ENCODE data around the gene POFUT2. TPM values are rescaled to one million over a fixed set of nuclear protein-coding genes. Genes with fewer than 3 reads are reported as not detected.
A peak's percentile ranks its signal among the peaks of the same experiment; 100 is the strongest.

The POFUT2 gene
- total RNA-seq, 2 experiments from 2014 or later = 56.6 to 57.2 TPM

DNA sequence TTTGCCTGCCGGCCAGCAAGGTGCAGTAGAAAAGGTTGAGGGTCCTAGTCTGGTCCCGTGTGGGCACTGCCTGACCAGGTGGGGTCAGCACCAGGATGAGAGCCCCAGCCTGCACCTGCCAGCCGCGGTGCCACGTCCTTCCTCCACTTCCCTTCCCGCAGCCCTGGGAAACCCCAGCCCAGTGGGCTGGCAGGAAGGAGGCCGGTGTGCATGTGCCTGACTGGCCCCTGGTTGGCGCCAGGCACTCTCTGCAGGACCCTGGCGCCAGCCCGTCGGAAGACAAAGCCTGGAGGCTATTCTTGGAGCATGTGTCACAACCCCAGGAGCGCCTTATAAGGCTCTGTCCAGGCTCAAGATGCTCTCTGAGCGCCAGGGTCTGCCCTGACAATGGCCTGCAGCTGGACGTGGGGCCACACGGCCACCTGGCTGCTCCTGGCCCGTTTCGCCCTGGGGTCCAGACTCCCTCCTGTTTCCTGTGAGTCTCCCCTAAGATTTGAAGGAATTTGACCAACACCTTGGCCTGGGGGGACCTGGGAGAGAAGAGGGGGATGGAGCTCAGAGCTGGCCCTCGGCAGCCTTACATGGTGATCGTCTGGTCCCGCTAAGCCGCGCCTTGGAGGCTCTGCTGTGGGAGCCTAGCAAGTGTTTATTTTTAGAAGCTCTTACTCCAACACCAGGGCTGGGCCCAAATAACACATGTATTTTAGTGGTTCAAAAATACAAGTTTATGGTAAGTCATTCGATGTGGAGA is 31.9 kb upstream of the POFUT2 start:
- CTCF ChIA-PET = no interaction called here
- no peak for ATAC-seq (ENCODE audit: poor library complexity)
- H3K27me3 Mint-ChIP-seq = no peaks in the 10 kb centered on the region
- Histone ChIP-seq H3K4me3 (ENCODE audit: low read length) (no peak overlapping the region), H3K27ac (ENCODE audit: low read depth in 1 of 2, low read length in 2 of 2) (no peak overlapping the region), H3K4me1 (ENCODE audit: insufficient read depth, low read length) (peaks cover 45% of the 10 kb centered on the region), H3K36me3 (ENCODE audit: insufficient read depth, low read length) (no peaks in the 10 kb centered on the region), H3K9me3 (ENCODE audit: control insufficient read depth in 1 of 2, insufficient read depth in 1 of 2, low read length in 2 of 2) (peaks cover 0 to 6% of the 10 kb centered on the region in 2 experiments), H3K27me3 (ENCODE audit: control insufficient read depth in 1 of 2, insufficient read depth in 2 of 2, low read length in 2 of 2) (no peaks in the 10 kb centered on the region)
- H3K36me3 Mint-ChIP-seq (ENCODE audit: low read depth) = no peaks in the 10 kb centered on the region
- H3K4me1 Mint-ChIP-seq (ENCODE audit: low read depth) = peaks cover 19% of the 10 kb centered on the region
- intact Hi-C loops (cut with DNase I, micrococcal nuclease) = no loop called here
- no peaks in the 10 kb centered on the region for H3K9me3 Mint-ChIP-seq
- no peak for DNase-seq
- TF ChIP-seq, protein P1, sequence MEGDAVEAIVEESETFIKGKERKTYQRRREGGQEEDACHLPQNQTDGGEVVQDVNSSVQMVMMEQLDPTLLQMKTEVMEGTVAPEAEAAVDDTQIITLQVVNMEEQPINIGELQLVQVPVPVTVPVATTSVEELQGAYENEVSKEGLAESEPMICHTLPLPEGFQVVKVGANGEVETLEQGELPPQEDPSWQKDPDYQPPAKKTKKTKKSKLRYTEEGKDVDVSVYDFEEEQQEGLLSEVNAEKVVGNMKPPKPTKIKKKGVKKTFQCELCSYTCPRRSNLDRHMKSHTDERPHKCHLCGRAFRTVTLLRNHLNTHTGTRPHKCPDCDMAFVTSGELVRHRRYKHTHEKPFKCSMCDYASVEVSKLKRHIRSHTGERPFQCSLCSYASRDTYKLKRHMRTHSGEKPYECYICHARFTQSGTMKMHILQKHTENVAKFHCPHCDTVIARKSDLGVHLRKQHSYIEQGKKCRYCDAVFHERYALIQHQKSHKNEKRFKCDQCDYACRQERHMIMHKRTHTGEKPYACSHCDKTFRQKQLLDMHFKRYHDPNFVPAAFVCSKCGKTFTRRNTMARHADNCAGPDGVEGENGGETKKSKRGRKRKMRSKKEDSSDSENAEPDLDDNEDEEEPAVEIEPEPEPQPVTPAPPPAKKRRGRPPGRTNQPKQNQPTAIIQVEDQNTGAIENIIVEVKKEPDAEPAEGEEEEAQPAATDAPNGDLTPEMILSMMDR (IDR thresholded peaks at IDR 0.05) = no peak
- POLR2A ChIA-PET = interaction anchor here (0.7 kb wide), 1 partner anchor 32 kb away, joined by 3 read pairs; the partner anchor contains the start of gene POFUT2
- H3K4me3 Mint-ChIP-seq = no peak overlapping the region
- peak overlapping the region; percentile 51 for H3K27ac Mint-ChIP-seq

DNA sequence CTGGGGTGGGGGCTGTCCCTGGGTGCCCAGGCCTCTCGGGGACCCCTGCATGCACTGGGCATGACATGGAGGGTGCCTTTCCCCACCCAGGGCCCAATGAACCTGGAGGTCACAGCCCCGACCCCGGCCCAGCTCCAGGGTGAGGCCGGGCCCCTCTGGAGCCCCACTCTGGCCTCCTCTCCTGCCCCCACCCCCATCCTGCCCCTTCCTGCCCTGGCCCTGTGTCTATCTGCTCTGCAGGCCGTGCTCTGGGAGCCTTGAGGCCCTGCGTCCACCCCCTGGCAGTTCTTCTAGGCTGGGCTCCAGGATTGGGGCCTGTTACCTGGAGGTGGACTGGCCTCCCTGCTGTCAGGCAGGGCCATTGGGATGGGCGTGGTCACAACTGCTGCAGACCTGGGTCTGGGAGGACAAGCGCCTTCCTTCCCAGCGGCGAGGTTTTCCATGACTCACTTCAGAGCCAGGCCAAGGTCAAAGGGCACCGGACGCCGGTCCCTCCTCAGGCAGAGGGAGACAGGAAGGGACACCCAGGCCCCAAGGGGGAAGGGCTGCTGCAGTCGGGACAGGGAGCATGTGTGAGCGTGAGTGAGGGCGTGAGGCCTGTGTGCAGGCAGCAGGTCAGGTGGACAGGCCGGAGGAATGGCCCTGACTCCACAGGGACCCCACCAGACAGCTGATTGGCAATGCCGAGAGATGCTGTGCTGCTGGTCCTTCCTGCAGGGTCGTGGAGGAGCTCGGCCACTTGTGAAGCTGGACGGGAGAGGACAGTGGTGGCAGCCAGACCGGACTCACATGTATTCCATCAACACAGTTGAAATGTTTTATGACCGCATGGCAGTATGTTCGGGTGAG is 31.1 kb upstream of the POFUT2 start:
- Mint-ChIP-seq H3K36me3 (ENCODE audit: low read depth) (no peaks in the 10 kb centered on the region), H3K27ac (no peak overlapping the region), H3K4me3 (no peak overlapping the region), H3K4me1 (ENCODE audit: low read depth) (peaks cover 12% of the 10 kb centered on the region), H3K27me3 (no peaks in the 10 kb centered on the region), H3K9me3 (no peaks in the 10 kb centered on the region)
- DNase-seq = no peak
- no peak for ATAC-seq (ENCODE audit: poor library complexity)
- Histone ChIP-seq H3K4me3 (ENCODE audit: low read length) (no peak overlapping the region), H3K4me1 (ENCODE audit: insufficient read depth, low read length) (peaks cover 41% of the 10 kb centered on the region), H3K36me3 (ENCODE audit: insufficient read depth, low read length) (no peaks in the 10 kb centered on the region), H3K27me3 (ENCODE audit: control insufficient read depth in 1 of 2, insufficient read depth in 2 of 2, low read length in 2 of 2) (no peaks in the 10 kb centered on the region), H3K9me3 (ENCODE audit: control insufficient read depth in 1 of 2, insufficient read depth in 1 of 2, low read length in 2 of 2) (peaks cover 0 to 6% of the 10 kb centered on the region in 2 experiments), H3K27ac (ENCODE audit: low read depth in 1 of 2, low read length in 2 of 2) (no peak overlapping the region)
- TF ChIP-seq, protein P1 (IDR thresholded peaks at IDR 0.05) = no peak
- ChIA-PET CTCF (no interaction called here), POLR2A (no interaction called here)
- intact Hi-C loops (cut with DNase I, micrococcal nuclease) = no loop called here

DNA sequence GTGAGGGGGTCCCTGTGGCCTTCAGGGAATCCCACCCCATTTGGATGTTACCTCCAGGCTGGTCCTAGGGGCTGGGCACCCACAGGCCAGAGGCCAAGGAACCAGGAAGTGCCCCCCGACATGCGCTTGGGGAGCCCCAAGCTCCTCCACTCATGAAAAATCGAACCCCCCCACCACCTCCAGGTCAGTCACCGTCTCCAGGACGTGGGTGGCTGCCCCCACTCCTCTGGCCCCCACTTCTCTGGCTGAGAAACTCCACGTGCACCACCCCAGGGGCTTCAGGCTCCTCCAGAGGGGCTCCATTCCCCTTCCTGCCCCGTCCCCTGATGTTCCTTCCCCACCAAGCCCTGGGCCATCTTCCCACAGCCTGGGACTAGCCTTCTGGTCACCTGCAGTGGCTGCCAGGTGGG is 30.5 kb upstream of the POFUT2 start:
- Histone ChIP-seq H3K4me1 (ENCODE audit: insufficient read depth, low read length) (peaks cover 35% of the 10 kb centered on the region), H3K27me3 (ENCODE audit: control insufficient read depth in 1 of 2, insufficient read depth in 2 of 2, low read length in 2 of 2) (no peaks in the 10 kb centered on the region), H3K4me3 (ENCODE audit: low read length) (no peak overlapping the region), H3K9me3 (ENCODE audit: control insufficient read depth in 1 of 2, insufficient read depth in 1 of 2, low read length in 2 of 2) (peaks cover 0 to 6% of the 10 kb centered on the region in 2 experiments), H3K27ac (ENCODE audit: low read depth in 1 of 2, low read length in 2 of 2) (no peak overlapping the region), H3K36me3 (ENCODE audit: insufficient read depth, low read length) (no peaks in the 10 kb centered on the region)
- intact Hi-C loops (cut with DNase I, micrococcal nuclease) = no loop called here
- DNase-seq (no peak), ATAC-seq (ENCODE audit: poor library complexity) (no peak)
- TF ChIP-seq, protein P1 (IDR thresholded peaks at IDR 0.05) = no peak
- Mint-ChIP-seq H3K27ac (no peak overlapping the region), H3K4me1 (ENCODE audit: low read depth) (peaks cover 12% of the 10 kb centered on the region), H3K9me3 (no peaks in the 10 kb centered on the region), H3K27me3 (no peaks in the 10 kb centered on the region), H3K4me3 (no peak overlapping the region), H3K36me3 (ENCODE audit: low read depth) (no peaks in the 10 kb centered on the region)
- POLR2A ChIA-PET = no interaction called here
- CTCF ChIA-PET = no interaction called here
